OCI-LY3 (cell line): ENCODE data around the gene CD3G.

Source experiments
- H2AFZ ChIP-seq: fragments of 200-600, 300-600 bp; shearing (Covaris generic); 2 replicates; pipeline ENCODE4 v1.6.0; 2014; ENCODE audit warnings: antibody characterized with exemption, low read depth, low read length
- H3K27ac ChIP-seq: fragments of 200-600, 300-600 bp; sonication (generic); 2 replicates; pipeline ENCODE4 v1.5.1; 2014; ENCODE audit warnings: mild to moderate bottlenecking, low read length, moderate library complexity, mixed read lengths
- H3K27me3 ChIP-seq: fragments of 200-600, 300-600 bp; sonication (generic); 2 replicates; pipeline ENCODE4 v1.6.1; 2014; ENCODE audit warnings: low read depth, low read length, mixed read lengths
- H3K36me3 ChIP-seq: fragments of 200-600, 300-600 bp; sonication (generic); replicated peaks from 2 replicates; pipeline ENCODE3; 2014; ENCODE audit warnings: low read depth, low read length, mixed read lengths
- H3K4me1 ChIP-seq: fragments of 300-600, 200-600 bp; sonication (generic); 2 replicates; pipeline ENCODE4 v1.6.1; 2014; ENCODE audit warnings: low read length, mixed read lengths
- H3K4me2 ChIP-seq: fragments of 200-600, 300-600 bp; sonication (generic); 2 replicates; pipeline ENCODE4 v1.6.1; 2014; ENCODE audit warnings: low read length, mixed read lengths
- H3K4me3 ChIP-seq: fragments of 300-600, 200-600 bp; sonication (generic); 2 replicates; pipeline ENCODE4 v1.5.1; 2014; ENCODE audit warnings: antibody characterized with exemption, mild to moderate bottlenecking, low read length, moderate library complexity
- H3K79me2 ChIP-seq: fragments of 300-600, 200-600 bp; shearing (Covaris generic); 2 replicates; pipeline ENCODE4 v1.6.1; 2014; ENCODE audit warnings: mild to moderate bottlenecking, low read length, mixed read lengths
- H3K9ac ChIP-seq: fragments of 300-600, 200-600 bp; shearing (Covaris generic); 2 replicates; pipeline ENCODE4 v1.6.0; 2014; ENCODE audit warnings: mild to moderate bottlenecking, low read length, moderate library complexity
- H3K9me3 ChIP-seq: fragments of 200-600, 300-600 bp; shearing (Covaris generic); 2 replicates; pipeline ENCODE4 v1.6.1; 2014; ENCODE audit warnings: low read length, mixed read lengths; ENCODE audit not compliant: insufficient read depth
- H4K20me1 ChIP-seq: fragments of 200-600, 300-600 bp; sonication (generic); 2 replicates; pipeline ENCODE4 v1.6.1; 2016; ENCODE audit warnings: low read length, mixed read lengths; ENCODE audit not compliant: insufficient read depth
- EZH2phosphoT487 ChIP-seq: fragments of 200-600 bp; shearing (Covaris generic); IDR thresholded peaks from 2 replicates; pipeline ENCODE4 v1.6.1; 2018; ENCODE audit warnings: antibody characterized with exemption, mixed run types, low read depth
- TF ChIP-seq, protein P1 (sequence below): fragments of 200-600, 300-600 bp; sonication (generic); IDR thresholded peaks from 2 replicates; pipeline ENCODE4 v1.5.1; 2014; ENCODE audit warnings: antibody characterized with exemption, low read length, low read depth

CD3G gene

DNA sequence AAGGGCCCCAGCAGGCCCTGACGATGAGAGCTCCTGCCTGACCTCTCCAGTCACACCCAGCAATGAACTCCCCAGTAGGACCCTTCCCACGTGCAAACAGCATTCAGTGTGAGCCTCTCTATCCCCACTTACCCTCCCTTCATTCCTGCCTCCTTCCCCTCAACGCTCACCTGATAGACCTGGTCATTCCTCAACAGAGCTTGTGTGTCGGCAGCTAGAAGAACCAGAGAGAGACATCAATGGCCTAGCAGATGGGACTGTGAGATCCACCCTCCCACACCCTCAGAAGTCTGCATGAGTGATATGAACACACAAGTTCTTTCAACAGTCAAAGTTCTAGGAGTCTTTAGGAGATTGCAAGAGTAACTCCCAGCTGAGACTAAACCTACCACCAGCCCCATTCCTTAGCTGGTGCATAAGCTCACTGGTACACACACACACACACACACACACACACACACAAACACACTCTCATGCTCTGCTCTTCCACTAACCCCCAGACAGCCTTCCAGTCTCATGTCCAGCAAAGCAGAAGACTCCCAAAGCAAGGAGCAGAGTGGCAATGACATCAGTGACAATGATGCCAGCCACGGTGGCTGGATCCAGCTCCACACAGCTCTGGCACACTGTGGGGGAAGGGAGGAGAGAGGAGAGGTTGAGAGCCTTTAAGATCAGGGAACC is 4.7 kb upstream of the CD3G start:
- H3K27me3 ChIP-seq, result no peaks in the 10 kb centered on the region
- no peak overlapping the region for H3K9ac ChIP-seq
- no peaks in the 10 kb centered on the region for H3K9me3 ChIP-seq
- peaks cover 2% of the 10 kb centered on the region; the same call in 1 of the 2 replicates for H3K4me1 ChIP-seq
- no peaks in the 10 kb centered on the region for H3K79me2 ChIP-seq
- no peak overlapping the region for H2AFZ ChIP-seq
- TF ChIP-seq, protein P1, sequence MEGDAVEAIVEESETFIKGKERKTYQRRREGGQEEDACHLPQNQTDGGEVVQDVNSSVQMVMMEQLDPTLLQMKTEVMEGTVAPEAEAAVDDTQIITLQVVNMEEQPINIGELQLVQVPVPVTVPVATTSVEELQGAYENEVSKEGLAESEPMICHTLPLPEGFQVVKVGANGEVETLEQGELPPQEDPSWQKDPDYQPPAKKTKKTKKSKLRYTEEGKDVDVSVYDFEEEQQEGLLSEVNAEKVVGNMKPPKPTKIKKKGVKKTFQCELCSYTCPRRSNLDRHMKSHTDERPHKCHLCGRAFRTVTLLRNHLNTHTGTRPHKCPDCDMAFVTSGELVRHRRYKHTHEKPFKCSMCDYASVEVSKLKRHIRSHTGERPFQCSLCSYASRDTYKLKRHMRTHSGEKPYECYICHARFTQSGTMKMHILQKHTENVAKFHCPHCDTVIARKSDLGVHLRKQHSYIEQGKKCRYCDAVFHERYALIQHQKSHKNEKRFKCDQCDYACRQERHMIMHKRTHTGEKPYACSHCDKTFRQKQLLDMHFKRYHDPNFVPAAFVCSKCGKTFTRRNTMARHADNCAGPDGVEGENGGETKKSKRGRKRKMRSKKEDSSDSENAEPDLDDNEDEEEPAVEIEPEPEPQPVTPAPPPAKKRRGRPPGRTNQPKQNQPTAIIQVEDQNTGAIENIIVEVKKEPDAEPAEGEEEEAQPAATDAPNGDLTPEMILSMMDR, result no peak
- TF ChIP-seq EZH2phosphoT487, result no peak
- no peaks in the 10 kb centered on the region for H3K36me3 ChIP-seq
- H3K4me3 ChIP-seq, result no peak overlapping the region
- H3K4me2 ChIP-seq, result no peak overlapping the region
- no peaks in the 10 kb centered on the region for H4K20me1 ChIP-seq
- no peak overlapping the region for H3K27ac ChIP-seq

DNA sequence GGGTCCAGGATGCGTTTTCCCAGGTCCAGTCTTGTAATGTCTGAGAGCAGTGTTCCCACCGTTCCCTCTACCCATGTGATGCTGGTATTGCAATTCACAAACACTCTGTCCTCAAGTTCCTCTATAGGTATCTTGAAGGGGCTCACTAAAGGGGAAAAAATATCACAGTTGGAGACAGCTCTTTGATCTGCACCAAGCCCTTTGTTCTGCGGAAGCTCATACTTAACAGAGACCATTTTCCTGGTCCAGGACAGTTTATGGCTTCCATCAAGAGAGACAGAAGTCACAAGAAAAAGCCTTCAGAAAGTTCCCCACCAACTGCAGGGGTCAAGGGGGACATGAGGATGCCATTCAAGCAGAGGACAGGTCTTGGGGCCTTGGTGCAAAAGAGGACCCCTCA is 3.7 kb upstream of the CD3G start:
- H3K9ac ChIP-seq, result no peak overlapping the region
- H3K4me2 ChIP-seq, result no peak overlapping the region
- H4K20me1 ChIP-seq, result no peaks in the 10 kb centered on the region
- H3K9me3 ChIP-seq, result no peaks in the 10 kb centered on the region
- H3K36me3 ChIP-seq, result no peaks in the 10 kb centered on the region
- H3K4me3 ChIP-seq, result no peak overlapping the region
- H3K27me3 ChIP-seq, result peaks cover 2% of the 10 kb centered on the region; the same call in 1 of the 2 replicates
- H3K79me2 ChIP-seq, result no peaks in the 10 kb centered on the region
- no peak overlapping the region for H3K27ac ChIP-seq
- TF ChIP-seq EZH2phosphoT487, result no peak
- TF ChIP-seq, protein P1, result no peak
- H2AFZ ChIP-seq, result no peak overlapping the region
- peaks cover 2% of the 10 kb centered on the region; the same call in 1 of the 2 replicates for H3K4me1 ChIP-seq

DNA sequence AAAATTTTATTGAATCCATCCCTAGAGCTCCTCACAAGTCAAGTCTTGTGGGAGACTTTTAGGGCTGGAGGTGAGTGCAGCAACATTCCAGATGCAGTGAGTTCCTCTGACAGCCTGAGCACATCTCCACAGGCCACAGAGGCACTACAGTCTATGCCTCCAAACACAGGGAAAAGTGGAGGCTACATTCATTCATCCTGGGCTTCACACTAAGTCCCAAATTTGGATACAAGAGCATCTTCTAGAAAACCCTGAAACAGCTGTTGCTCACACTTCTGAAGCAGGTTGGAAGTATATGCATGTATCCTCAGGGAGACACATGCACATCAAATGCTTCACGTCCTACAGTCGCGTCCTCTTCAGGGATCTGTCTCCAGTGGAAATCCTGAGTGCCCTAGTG is 2.9 kb upstream of the CD3G start:
- no peak overlapping the region for H3K4me3 ChIP-seq
- H2AFZ ChIP-seq, result no peak overlapping the region
- no peak overlapping the region for H3K27ac ChIP-seq
- H3K27me3 ChIP-seq, result peaks cover 4% of the 10 kb centered on the region; the same call in 1 of the 2 replicates
- H3K4me2 ChIP-seq, result no peak overlapping the region
- H3K4me1 ChIP-seq, result peaks cover 2% of the 10 kb centered on the region; the same call in 1 of the 2 replicates
- TF ChIP-seq, protein P1, result no peak
- no peak for TF ChIP-seq EZH2phosphoT487
- H3K9ac ChIP-seq, result no peak overlapping the region
- no peaks in the 10 kb centered on the region for H3K36me3 ChIP-seq
- H3K79me2 ChIP-seq, result no peaks in the 10 kb centered on the region
- H3K9me3 ChIP-seq, result no peaks in the 10 kb centered on the region
- no peaks in the 10 kb centered on the region for H4K20me1 ChIP-seq

DNA sequence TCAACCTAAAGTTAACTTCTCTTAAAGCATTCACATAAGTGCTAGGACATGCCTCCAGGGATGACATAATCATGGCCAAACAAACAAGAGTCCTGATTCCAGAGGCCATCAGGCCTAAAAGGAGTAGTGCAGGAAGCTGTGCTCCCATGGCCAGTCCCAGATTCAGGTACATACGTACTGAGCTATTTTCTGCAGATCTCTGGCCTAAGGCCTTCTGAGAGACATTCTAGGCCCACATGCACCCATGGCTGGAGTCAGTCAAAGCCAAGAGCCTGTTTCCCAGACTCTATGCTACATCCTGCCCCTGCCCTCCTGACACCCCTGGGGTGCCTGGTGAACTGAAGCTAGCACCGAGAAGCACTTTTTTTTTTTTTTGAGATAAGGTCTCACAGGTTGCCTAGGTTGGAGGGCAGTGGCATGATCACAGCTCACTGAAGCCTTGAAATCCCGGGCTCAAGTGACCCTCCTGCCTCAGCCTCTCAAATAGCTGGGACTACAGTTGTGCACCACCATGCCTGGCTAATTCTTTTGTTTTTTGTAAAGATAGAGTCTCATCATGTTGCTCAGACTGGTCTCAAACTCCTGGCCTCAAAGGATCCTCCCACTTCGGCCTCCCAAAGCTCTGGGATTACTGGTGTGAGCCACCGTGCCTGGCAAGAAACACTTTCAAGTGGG is 2.2 kb upstream of the CD3G start:
- Histone ChIP-seq H3K4me2 (no peak overlapping the region), H2AFZ (no peak overlapping the region), H3K9me3 (no peaks in the 10 kb centered on the region), H3K9ac (no peak overlapping the region), H3K79me2 (no peaks in the 10 kb centered on the region), H3K4me1 (peaks cover 2% of the 10 kb centered on the region; the same call in 1 of the 2 replicates), H3K27ac (no peak overlapping the region), H4K20me1 (no peaks in the 10 kb centered on the region), H3K4me3 (no peak overlapping the region), H3K36me3 (no peaks in the 10 kb centered on the region), H3K27me3 (peaks cover 4% of the 10 kb centered on the region; the same call in 1 of the 2 replicates)
- no peak for TF ChIP-seq EZH2phosphoT487
- TF ChIP-seq, protein P1, result no peak
